ENCODE data around the gene ARPC1A. TPM values are rescaled to one million over a fixed set of nuclear protein-coding genes. Genes with fewer than 3 reads are reported as not detected.
"Not testable (repeated sequence)": the region's sequence is repeated elsewhere in the genome, so short reads cannot be mapped to it uniquely, and the experiment has no call there.

The ARPC1A gene
- total RNA-seq, result 10 to 100 TPM; 50.0 to 78.0 (median 63.4) TPM
- long read RNA-seq, transcript ARPC1A-201 (10 exons, 1,565 nt), result major isoform, 42 of 46 reads
- long read RNA-seq, partial matches to known transcripts, result 3 of 46 reads
- long read RNA-seq, other reads (novel, unspliced or antisense), result 1 of 46 reads

- H3K27ac ChIP-seq, result peak within 1 kb of the TSS; percentile 59 to 80 (median 74)
- peak within 1 kb of the TSS; percentile 68 to 100 (median 96) for H3K4me3 ChIP-seq
- no peaks in the 10 kb centered on the region for H3K36me3 ChIP-seq
- DNase-seq (peak; percentile 91 to 92 (median 92)), ATAC-seq (peak; percentile 91 to 96 (median 94))
- H3K9me3 ChIP-seq, result no peaks in the 10 kb centered on the region
- 0% methylated on average over 11 of the region's 82 CpGs for WGBS (ENCODE audit: insufficient coverage, low coverage, low lambda C conversion rate, missing lambda C conversion rate)
- intact Hi-C loops (cut with DNase I), result no loop called here
- peak; percentile 80 for TF ChIP-seq POLR2A (IDR thresholded peaks at IDR 0.05)
- TF ChIP-seq CTCF (IDR thresholded peaks at IDR 0.05), result peak in 1 of 4 donors; percentile 17
- H3K27me3 ChIP-seq, result no peaks in the 10 kb centered on the region
- H3K4me1 ChIP-seq, result peaks cover 0 to 16% (median 5%) of the 10 kb centered on the region in 4 donors
Measured at GRCh38 chr7:99325592-99326407, at the start of gene ARPC1A. Gene ARPC1A (plus strand): TSS chr7:99325898. CDS start chr7:99333354, 7,456 bp downstream.

- H3K27me3 ChIP-seq, result no peaks in the 10 kb centered on the region
- no peak overlapping the region for H3K4me3 ChIP-seq
- TF ChIP-seq POLR2A (IDR thresholded peaks at IDR 0.05), result no peak
- TF ChIP-seq CTCF (IDR thresholded peaks at IDR 0.05), result no peak
- DNase-seq, result no peak
- no peaks in the 10 kb centered on the region for H3K36me3 ChIP-seq
- H3K4me1 ChIP-seq, result no peaks in the 10 kb centered on the region
- H3K27ac ChIP-seq, result no peak overlapping the region
- intact Hi-C loops (cut with DNase I), result no loop called here
- 56% methylated on average over 2 of the region's 5 CpGs for WGBS (ENCODE audit: insufficient coverage, low coverage, low lambda C conversion rate, missing lambda C conversion rate)
- H3K9me3 ChIP-seq, result no peaks in the 10 kb centered on the region
- no peak for ATAC-seq
Measured at GRCh38 chr7:99278180-99278579, 47.5 kb upstream of the ARPC1A start.

- intact Hi-C loops (cut with DNase I); H3K9me3 ChIP-seq; DNase-seq; ATAC-seq; H3K4me3 ChIP-seq; H3K27me3 ChIP-seq; H3K4me1 ChIP-seq; H3K36me3 ChIP-seq; H3K27ac ChIP-seq: not testable (repeated sequence)
- 80% methylated on average over 1 of the region's 4 CpGs for WGBS (ENCODE audit: insufficient coverage, low coverage, low lambda C conversion rate, missing lambda C conversion rate)
Measured at GRCh38 chr7:99284165-99284564, 41.5 kb upstream of the ARPC1A start.

- TF ChIP-seq POLR2A (IDR thresholded peaks at IDR 0.05) (no peak), CTCF (IDR thresholded peaks at IDR 0.05) (no peak)
- no peak for DNase-seq
- 95% methylated on average over 4 of the region's 23 CpGs for WGBS (ENCODE audit: insufficient coverage, low coverage, low lambda C conversion rate, missing lambda C conversion rate)
Measured at GRCh38 chr7:99287779-99288534, 37.7 kb upstream of the ARPC1A start.

More at GRCh38 chr7:99287779-99288534, 37.7 kb upstream of the ARPC1A start:
- peaks cover 0 to 4% (median 0%) of the 10 kb centered on the region in 4 donors for H3K4me1 ChIP-seq
- H3K4me3 ChIP-seq, result no peak overlapping the region
- no peak overlapping the region for H3K27ac ChIP-seq
- intact Hi-C loops (cut with DNase I), result no loop called here
- ATAC-seq, result no peak
- H3K27me3 ChIP-seq, result no peaks in the 10 kb centered on the region
- no peaks in the 10 kb centered on the region for H3K9me3 ChIP-seq
- no peaks in the 10 kb centered on the region for H3K36me3 ChIP-seq

Data from right lobe of liver (tissue), 6 donors.